Forelimb muscle (tissue), 1 donor: ENCODE measurements around the gene KIZ. TPM values are rescaled to one million over a fixed set of nuclear protein-coding genes. Genes with fewer than 3 reads are reported as not detected.

ENCODE experiments used
- DNase-seq: peaks from one replicate; pipeline ENCODE4 v3.0.0-alpha.2; 2013; ENCODE audit warnings: low read depth
- polyA plus RNA-seq: library from polyadenylated mRNA; unstranded; fragments of 120-200 nt; gene quantifications from one replicate; pipeline ENCODE4 v1.2.1, GENCODE V29; 2013; ENCODE audit not compliant: insufficient read length

Gene KIZ
- polyA plus RNA-seq, 1 donor, result 17.0 TPM

DNA sequence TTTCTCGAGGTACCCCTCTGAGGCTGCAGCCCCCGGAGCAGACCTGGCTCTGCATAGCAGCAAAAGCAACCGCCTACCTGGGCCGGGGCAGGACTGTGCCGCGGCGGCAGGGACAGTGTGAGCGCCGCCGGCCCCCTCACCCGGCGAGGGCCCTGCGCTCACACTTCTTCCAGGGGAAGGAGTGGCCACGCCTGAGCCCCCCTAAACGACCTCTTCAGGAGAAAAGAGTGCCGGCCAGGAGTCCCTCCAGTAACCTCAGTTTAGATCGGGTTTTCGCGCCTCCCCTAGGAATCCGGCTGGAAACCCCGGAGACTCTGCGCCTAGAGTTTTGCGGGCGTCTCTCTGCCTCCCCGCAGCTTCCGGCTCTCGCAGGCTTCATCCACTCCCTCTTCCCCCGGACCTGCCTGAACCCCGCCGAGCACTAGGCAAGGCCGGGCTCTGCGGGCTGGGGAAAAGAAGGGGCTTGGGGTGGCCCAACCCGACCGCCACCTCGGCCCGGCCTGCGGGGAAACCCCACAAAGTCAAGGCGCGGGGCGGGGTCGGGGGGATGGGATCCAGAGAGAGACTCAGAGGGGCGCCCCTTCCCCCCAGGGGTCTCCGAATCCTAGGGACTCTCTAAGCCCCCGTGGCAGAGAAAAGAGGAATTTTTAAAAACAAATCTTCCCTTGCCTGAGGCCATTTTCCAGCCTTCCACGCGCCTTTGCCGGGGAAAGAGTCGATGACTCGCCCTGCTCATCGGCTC lies 20.3 kb upstream of the KIZ start:
- no peak for DNase-seq

DNA sequence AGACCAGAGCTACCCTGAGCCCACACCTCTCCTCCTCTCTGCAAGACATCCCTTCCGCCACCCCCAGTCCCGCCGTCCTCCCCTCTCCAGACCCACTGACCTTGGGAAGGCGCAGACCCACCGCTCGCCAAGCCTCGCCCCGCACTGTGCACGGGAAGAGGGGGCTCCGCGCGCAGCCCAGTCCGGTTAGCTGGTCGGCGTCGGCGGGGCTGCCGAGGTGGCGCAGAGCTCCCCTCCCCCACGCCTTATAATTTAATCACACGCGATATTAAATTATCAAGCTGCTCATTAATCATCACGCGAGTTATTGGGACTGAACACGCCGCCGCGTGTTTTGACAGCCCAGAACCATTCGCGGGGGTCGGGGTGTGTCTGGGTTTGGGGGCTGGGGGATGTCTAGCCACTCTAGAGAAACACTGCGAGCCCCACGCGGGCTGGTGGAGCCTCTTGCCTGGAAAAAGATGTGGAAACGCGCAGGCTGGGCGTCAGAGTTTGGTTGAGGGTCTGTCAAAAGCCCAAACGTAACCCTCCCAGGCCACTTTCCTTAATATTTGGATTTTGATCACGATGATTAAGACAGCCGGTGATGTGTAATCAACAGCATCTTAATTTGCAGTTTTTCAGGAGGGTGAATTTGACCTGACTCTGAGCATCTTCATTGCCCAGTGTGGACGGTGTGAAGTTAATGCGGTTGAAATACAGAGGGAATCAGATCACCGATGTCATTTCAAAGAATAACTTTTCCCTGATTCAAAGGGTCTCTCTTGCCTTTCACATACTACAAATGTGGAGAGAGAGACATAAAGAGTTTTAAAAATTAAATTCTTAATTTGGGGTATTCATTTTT lies 19.5 kb upstream of the KIZ start, which contains the start of gene LINC00237:
LINC00237 (minus strand) TSS at position 188 of the 847 bp plus-strand sequence.
- DNase-seq, result no peak

DNA sequence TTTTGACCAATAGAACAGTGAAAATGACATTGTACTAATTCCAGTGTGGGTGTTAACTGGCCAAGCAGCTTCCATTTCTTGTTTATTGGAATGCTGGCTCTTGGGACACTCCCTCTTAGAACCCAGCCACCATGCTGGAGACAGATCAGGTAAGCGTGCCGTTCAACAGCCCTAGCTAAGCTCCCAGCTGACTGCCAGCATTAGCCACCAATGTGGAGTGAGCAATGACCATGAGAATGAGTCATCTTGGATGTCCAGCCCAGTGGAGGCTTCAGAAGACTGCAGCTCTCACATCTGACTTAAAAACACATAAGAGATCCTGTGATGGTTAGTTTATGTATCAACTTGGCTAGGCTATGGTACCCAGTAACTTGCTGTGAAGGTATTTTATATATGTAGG lies 16.7 kb upstream of the KIZ start:
- DNase-seq, result no peak

GRCh38 chr20:21110811-21111210 lies 15.1 kb upstream of the KIZ start:
- no peak for DNase-seq

DNA sequence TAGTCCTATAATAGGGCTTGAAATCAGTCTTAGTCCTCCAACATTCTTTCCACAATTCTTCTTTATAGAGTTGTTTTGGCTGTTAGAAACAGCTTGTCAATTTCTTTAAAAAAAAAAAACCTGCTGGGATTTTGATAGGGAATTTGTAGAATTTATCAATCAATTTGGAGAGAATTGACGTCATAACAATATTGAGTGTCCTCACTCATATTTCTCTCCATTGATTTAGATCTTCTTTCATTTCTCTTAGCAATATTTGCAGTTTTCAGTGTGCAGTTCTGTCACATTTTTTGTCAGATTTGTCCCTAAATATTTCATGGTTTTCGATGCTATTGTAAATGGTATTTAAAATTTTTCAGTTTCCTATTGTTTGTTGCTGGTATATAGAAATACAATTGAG lies 14.5 kb upstream of the KIZ start:
- no peak for DNase-seq

GRCh38 chr20:21113697-21114096 lies 12.2 kb upstream of the KIZ start:
- DNase-seq, result no peak

- DNase-seq, result no peak
Measured at GRCh38 chr20:21114584-21114983, 11.3 kb upstream of the KIZ start.

GRCh38 chr20:21117521-21117920 lies 8.4 kb upstream of the KIZ start:
- no peak for DNase-seq

- DNase-seq, result no peak
Measured at GRCh38 chr20:21118138-21118537, 7.7 kb upstream of the KIZ start.

- DNase-seq, result no peak
Measured at GRCh38 chr20:21118782-21119181, 7.1 kb upstream of the KIZ start.

GRCh38 chr20:21124190-21124589 lies 1.7 kb upstream of the KIZ start:
- no peak for DNase-seq

- no peak for DNase-seq
Measured at GRCh38 chr20:21125072-21125848, 622 bp upstream of the KIZ start.

DNA sequence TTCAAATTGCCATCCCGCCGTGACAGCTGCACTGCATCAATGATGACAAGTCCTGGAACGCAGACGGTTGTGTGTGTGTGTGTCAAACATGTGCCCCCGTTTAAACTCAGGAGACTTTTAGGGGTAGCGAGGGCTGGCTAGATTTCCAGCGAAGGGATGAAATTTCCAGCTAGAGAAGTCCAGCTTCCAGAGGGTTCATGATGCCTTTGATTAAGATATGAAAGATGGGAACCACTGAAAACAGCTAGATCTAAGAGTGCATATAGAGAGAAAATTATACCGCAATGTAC lies 644 bp downstream of the KIZ start:
- no peak for DNase-seq

DNA sequence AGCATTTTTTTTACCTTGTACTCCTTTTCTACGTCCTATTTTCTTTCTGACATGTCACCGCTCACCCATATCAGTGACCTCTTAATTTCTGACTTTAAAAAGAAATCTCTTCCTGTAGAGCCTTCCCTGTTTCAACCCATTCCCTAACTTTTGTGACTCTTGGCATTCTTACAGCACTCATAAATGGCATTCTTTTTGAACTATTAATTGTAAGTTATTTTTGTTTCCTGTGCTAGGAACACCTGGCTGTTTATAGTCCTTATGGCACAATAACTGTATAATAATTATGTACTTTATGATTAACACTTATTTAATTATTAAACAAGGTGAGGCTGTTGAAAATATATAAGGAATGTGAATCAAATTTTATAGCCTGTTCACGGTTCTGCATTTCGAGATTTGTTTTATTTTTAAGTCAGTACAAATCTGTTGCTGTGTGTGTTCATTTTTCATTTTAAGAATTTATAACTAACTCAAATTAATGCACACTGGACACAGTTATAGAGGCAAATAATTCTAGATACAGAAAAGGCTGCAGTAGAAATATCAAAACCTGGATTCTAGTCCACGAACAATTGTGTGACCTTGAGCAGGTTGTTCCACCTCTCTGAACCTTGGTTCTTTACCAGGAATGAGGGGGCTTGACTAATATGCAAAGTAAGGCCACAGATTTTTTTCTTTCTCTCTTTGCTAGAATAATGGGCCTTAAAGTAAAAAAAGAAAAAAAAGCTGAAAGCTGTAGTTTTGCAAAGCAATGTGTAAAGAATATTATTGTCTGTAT lies 1.5 kb downstream of the KIZ start:
- DNase-seq, result no peak

DNA sequence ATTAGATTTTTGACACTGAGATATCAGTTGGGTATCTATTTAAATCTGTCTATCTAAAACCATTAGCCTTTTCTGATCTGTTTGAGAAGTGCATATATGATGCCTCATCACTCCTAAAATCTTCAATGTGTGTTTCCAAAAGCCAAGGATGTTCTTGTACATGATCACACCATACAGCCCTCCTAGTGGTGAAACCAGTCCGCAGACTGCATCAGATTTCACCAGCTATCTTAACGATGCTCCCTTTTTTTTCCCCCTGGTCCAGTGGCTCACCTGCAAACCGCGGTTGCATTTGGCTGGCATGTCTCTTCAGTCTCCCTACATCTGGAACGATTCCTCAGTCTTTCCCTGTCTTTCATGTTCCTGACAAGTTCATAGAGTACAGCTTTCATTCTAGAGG lies 4.0 kb downstream of the KIZ start:
- no peak for DNase-seq

- DNase-seq, result no peak
Measured at GRCh38 chr20:21133404-21133803, 7.5 kb downstream of the KIZ start.

DNA sequence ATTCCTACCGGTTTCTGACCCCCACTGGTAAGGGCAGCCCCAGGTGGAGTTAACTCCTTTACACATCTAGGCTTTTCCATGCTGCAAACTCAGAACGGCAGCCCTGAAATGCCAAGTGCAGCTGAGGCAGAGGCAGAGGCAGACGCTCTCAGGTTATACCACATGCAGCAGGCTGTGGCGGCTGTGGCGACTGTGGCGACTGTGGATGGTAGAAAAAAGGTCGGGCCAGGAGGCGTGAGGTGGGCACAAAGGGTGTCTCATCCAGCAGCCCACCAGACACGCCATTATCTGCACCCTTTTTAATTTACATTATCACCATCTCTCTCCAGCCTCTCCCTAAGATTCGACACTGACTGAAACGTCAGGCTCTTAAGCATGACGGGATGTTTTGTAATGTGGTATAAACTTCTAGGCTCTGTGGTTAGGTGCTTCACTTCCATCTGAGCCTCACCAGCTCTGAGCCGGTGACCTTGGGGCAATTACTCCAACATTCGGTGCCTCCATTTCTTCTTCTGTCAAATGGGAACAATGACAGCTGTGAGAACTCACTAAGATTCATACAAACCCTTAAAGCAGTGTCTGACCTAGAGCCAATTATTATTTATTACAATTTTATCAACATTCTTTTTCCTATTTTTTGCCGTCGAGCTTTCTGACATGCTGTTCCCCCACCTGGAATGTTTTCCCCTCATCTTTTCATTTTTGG lies 8.2 kb downstream of the KIZ start:
- DNase-seq, result no peak

- no peak for DNase-seq
Measured at GRCh38 chr20:21134883-21135493, 9.1 kb downstream of the KIZ start.

- no peak for DNase-seq
Measured at GRCh38 chr20:21136015-21136732, 10.3 kb downstream of the KIZ start.

GRCh38 chr20:21137078-21137477 lies 11.2 kb downstream of the KIZ start:
- DNase-seq, result no peak
